Effector memory CD4-positive, alpha-beta T cell (primary cell): ENCODE measurements around the gene DHX58.
"Not testable (repeated sequence)": the region's sequence is repeated elsewhere in the genome, so short reads cannot be mapped to it uniquely, and the experiment has no call there.

Source experiments
- DNase-seq, 3 donors: peaks; one replicate each; pipeline ENCODE4 v3.0.0-alpha.2; 2020
- H3K27ac ChIP-seq: 2 replicates; pipeline ENCODE4 v1.7.0; 2013; ENCODE audit warnings: mild to moderate bottlenecking, low read length, moderate library complexity; ENCODE audit not compliant: insufficient read depth, poor library complexity, severe bottlenecking
- H3K27me3 ChIP-seq: replicated peaks from 2 replicates; pipeline ENCODE4 v1.7.0; 2013; ENCODE audit warnings: mild to moderate bottlenecking, low read length; ENCODE audit not compliant: insufficient read depth, control insufficient read depth, poor library complexity, severe bottlenecking
- H3K36me3 ChIP-seq: 2 replicates; pipeline ENCODE4 v1.7.0; 2013; ENCODE audit warnings: mild to moderate bottlenecking, low read length, moderate library complexity; ENCODE audit not compliant: control insufficient read depth, insufficient read depth
- H3K4me1 ChIP-seq: 2 replicates; pipeline ENCODE4 v1.7.0; 2013; ENCODE audit warnings: low read length, mild to moderate bottlenecking; ENCODE audit not compliant: control insufficient read depth, insufficient read depth, poor library complexity, severe bottlenecking
- H3K4me3 ChIP-seq: 2 replicates; pipeline ENCODE4 v1.7.0; 2013; ENCODE audit warnings: low read length, low read depth, mild to moderate bottlenecking; ENCODE audit not compliant: insufficient read depth, poor library complexity, severe bottlenecking
- H3K9me3 ChIP-seq: 2 replicates; pipeline ENCODE4 v1.7.0; 2013; ENCODE audit warnings: mild to moderate bottlenecking, low read length, moderate library complexity; ENCODE audit not compliant: control insufficient read depth
- total RNA-seq, 3 donors: gene quantifications; one replicate each; lab custom pipeline; 2026; lab: John Stamatoyannopoulos, UW

Gene DHX58
- total RNA-seq = 31.3 to 43.3 (median 37.8) reads per million in 3 donors

DNA sequence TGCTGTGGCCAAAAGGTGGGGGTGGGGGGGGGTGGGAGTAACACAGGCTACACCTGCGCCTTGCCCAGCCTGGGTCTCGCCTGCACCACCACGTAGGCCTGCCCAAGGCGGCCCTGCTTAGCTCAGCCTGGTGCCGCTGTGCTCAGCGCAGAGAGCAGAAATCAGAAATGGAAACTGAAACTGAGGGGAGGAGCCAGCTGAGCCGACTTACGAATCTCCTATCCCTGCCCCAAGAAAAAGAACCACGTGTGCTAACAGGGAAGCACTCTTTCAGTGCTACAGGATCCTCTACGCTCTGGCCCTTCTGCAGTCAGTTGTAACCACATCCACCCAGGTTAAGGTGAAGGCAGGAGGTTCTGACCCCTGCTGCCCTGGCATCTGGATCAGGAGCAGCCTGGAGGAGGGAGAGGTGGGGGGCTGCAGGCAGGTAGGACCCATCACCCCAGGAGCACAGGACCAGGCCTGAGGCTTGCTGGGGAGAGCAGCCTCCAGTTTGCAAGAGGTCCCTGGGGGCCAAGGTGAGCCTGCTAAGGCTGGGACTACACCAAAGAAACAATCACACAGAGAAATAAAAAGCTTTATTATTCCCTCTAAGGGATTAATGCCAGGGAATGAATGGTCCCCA is at the start of gene DHX58:
Gene DHX58, minus strand, starts transcription at position 163 of the 625 bp plus-strand sequence. CDS start 822 bp downstream, outside the sequence.
- peak; percentile 63 to 73 (median 67) for DNase-seq
- peaks cover 8% of the 10 kb centered on the region for H3K36me3 ChIP-seq
- H3K9me3 ChIP-seq = no peaks in the 10 kb centered on the region
- H3K27me3 ChIP-seq = no peaks in the 10 kb centered on the region
- peak within 1 kb of the TSS; percentile 44 for H3K4me3 ChIP-seq
- peaks cover 30% of the 10 kb centered on the region for H3K4me1 ChIP-seq
- H3K27ac ChIP-seq = peak within 1 kb of the TSS; percentile 82

DNA sequence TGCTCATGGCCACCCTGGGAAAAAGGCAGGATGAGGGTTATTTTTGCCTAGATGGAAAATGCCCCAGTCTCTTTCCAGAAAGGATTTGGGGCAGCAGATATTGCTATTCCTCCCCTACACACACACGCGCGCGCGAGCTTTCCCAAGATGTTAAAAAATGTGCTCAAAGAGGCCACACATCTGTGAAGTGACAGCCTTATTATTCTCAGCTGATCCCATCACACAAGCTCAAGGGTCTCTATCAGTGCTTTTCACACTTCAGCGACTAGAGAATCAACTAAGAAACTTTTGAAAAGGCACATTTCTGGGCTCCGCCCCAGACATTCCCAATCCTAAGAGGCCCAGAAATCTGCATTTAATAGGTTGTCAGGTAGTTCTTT is 48.0 kb upstream of the DHX58 start:
- DNase-seq = no peak
- H3K9me3 ChIP-seq = no peaks in the 10 kb centered on the region
- no peaks in the 10 kb centered on the region for H3K36me3 ChIP-seq
- H3K27ac ChIP-seq = no peak overlapping the region
- H3K27me3 ChIP-seq = no peaks in the 10 kb centered on the region
- no peak overlapping the region for H3K4me3 ChIP-seq
- H3K4me1 ChIP-seq = no peaks in the 10 kb centered on the region

DNA sequence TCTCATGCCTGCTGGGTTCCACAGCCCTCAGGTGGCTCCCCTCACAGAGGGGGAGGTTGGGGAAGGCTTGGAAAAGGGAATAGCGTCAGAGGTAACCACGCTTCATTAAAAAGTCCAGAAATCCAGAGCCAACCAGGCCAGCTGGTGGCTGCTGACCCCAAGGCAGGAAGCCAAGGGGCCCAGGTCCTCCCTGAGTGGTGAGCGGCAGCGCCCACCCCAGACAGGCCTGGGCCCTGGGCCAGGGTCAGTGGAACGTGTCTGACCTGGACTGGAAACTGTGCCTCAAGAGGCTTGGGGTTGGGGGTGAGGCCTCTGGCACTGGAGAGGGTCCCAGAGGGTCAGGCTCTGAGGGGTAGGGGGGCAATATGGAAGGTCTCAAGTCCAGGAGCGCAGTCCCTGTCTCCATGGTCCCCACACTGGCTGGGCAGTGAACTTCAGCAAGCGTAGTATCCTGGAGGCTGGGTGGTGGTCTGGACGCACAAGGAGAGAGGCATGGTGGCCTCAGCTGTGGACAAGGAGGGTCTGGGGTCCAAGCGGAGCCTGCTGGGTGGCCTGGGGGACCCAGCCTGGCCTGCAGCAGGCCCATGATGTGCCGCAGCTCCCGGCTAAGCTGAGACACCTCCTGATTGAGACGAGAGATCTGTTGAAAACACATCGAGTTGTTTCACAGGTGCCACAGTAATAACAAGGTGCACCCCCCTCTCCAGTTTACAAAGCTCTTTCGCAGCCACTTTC is 47.4 kb upstream of the DHX58 start:
- no peak overlapping the region for H3K27ac ChIP-seq
- no peaks in the 10 kb centered on the region for H3K36me3 ChIP-seq
- H3K4me3 ChIP-seq = no peak overlapping the region
- no peak for DNase-seq
- no peaks in the 10 kb centered on the region for H3K4me1 ChIP-seq
- H3K9me3 ChIP-seq = no peaks in the 10 kb centered on the region
- H3K27me3 ChIP-seq = no peaks in the 10 kb centered on the region

DNA sequence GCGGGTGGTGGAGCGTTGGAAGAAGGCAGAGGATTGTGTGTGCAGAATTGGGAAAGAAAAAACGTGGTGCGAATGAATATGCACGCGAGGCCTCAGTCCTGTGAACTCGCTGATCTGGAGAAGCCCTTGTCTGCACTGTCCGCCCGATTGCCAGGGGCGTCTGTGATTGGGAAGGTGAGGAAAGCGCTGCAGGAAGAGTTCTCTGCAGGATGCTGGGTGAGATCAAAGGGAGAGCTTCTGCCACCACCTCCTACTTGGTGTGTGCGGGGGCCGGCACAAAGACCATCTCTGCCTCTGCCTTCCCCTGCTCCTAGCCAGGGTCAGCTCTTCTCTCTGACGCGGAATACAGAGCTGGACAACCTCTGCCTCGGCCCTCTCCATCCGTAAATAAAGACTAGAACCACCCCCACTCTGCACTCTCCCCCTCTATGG is 43.1 kb upstream of the DHX58 start:
- Histone ChIP-seq H3K27me3 (no peaks in the 10 kb centered on the region), H3K4me3 (peak overlapping the region; percentile 96), H3K4me1 (peaks cover 11% of the 10 kb centered on the region), H3K27ac (no peak overlapping the region), H3K9me3 (no peaks in the 10 kb centered on the region), H3K36me3 (no peaks in the 10 kb centered on the region)
- no peak for DNase-seq

DNA sequence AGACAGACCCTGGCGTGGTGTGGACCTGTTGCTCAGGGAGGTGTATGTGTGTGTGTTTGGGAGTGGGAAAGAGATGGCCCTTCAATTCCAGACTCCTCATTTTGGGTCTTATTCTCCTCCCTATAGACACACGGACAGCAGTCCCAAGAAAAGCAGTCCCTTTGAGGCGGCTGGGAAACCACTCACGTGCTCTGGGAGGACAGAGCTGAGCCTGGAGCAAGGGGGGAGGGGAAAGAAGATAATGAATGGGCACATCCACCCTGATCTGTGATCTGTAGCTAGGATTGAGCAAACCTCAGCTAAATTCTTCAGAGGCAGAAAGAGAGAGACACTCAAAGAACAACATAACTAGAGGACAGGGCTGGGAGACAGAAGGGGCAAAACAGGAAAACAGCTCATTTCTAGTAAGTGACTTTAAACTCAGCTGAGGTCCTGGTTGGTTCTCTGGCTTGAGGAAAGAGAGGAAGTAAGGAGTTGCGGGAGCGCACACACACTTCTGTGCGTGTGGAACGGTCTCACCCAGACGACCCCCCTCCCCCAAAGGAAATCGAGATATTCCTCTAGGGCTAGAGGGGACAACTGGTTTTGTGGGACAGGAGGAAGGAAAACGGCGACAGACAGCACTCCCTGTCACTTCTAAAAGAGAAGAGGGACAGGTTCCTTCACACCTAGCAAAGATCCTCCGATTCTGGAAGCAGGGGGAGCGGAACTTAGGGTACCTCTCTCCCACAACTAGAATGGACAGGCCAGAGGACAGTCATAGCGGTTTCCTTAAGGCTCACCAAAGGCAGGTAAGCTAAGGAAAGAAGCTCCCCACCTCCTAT is 41.6 kb upstream of the DHX58 start:
- Histone ChIP-seq H3K4me3 (peak overlapping the region; percentile 96), H3K36me3 (no peaks in the 10 kb centered on the region), H3K4me1 (peaks cover 11% of the 10 kb centered on the region), H3K27me3 (no peaks in the 10 kb centered on the region), H3K27ac (peak overlapping the region; percentile 89), H3K9me3 (no peaks in the 10 kb centered on the region)
- DNase-seq = peak in 1 of 3 donors; percentile 2

DNA sequence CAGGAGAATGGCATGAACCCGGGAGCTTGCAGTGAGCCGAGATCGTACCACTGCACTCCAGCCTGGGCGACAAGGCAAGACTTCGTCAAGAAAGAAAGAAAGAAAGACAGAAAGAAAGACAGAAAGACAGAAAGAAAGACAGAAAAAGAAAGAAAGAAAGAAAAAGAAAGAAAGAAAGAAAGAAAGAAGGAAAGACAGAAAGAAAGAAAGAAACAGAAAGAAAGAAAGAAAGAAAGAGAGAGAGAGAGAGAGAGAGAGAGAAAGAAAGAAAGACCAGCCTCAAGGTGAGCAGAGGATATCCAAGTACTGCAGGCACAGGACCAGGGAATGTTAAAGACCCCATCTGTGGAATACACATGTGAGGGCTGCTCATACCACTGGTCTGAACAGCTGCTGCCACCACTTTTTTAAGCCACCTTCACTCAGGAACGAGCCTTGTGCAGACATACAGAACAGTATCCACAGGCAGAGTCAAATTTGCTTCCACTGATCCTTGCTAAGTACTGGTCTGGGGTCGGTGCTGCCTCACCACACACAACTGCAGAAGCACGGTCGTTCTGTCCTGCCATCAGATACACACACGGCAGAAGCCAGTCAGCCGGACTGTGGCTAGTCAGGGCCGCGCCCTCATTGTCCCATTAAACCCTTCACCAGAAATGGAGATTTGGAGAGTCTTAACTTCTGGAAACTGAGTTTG is 34.5 kb upstream of the DHX58 start:
- H3K27me3 ChIP-seq = no peaks in the 10 kb centered on the region
- H3K4me1 ChIP-seq = no peaks in the 10 kb centered on the region
- H3K4me3 ChIP-seq = no peak overlapping the region
- DNase-seq = no peak
- no peaks in the 10 kb centered on the region for H3K9me3 ChIP-seq
- H3K36me3 ChIP-seq = peaks cover 14% of the 10 kb centered on the region
- no peak overlapping the region for H3K27ac ChIP-seq

DNA sequence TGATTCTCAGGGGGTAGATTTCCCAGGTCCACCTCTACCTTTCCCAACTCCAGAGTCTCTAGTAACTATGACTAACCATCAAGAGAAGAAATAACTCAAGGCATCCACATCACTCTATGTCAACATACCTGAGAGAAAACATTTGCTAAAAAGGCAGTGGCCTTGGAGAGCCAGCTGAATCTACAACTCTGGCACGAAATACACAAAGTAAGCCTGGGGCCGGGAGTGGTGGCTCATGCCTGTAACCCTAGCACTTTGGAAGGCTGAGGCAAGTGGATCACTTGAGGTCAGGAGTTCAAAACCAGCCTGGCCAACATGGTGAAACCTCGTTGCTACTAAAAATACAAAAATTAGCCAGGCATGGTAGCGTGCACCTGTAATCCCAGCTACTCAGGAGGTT is 30.6 kb upstream of the DHX58 start:
- not testable (repeated sequence) for H3K4me3 ChIP-seq, H3K27me3 ChIP-seq, DNase-seq, H3K27ac ChIP-seq, H3K9me3 ChIP-seq, H3K4me1 ChIP-seq
- peaks cover 22% of the 10 kb centered on the region for H3K36me3 ChIP-seq

DNA sequence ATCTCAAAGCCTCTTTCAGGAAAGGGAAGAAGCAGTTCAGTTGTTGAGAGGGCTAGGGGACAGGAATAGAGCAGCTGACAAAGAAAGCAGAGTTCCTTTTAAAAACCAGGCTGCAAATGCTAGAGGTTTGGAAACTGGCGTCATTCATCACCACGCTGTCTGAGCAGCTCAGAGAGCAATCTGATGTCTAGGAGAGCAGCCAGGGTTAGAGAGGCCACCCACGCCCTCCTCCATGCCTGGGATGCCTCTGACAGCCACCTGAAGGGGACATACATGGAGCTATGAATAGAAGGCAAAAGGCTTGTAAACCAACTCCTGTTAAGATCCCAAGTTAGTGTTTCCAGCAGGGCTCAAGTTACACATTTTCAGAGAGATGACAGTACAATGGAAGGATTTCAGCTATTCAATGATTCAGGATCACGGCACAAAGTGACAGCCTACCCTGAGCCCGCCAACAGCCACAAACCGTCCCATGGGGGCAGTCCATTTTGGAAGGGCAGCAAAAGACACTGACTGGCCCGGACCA is 29.9 kb upstream of the DHX58 start:
- DNase-seq = no peak
- no peaks in the 10 kb centered on the region for H3K4me1 ChIP-seq
- no peak overlapping the region for H3K4me3 ChIP-seq
- peaks cover 22% of the 10 kb centered on the region for H3K36me3 ChIP-seq
- H3K27ac ChIP-seq = no peak overlapping the region
- H3K27me3 ChIP-seq = no peaks in the 10 kb centered on the region
- H3K9me3 ChIP-seq = no peaks in the 10 kb centered on the region

DNA sequence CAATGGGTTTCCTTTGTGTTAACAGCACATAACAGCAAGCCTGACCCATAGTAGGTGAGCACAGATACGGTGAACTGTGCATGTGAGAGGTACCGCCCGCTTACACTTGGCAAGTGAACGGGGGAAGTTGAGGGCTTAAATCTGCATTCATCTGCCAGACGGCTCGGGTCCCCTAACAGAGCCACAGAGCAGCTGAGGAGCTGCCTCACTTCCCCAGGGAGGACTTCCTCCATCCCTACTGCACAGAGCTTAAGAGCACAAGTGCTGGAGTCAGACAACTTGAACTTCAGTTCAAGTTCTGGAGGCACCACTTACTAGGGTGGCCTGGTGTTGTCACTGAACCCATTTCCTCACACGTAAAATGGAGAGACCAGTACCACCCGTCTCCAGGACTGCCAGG is 28.9 kb upstream of the DHX58 start:
- no peaks in the 10 kb centered on the region for H3K9me3 ChIP-seq
- H3K27ac ChIP-seq = no peak overlapping the region
- H3K4me1 ChIP-seq = no peaks in the 10 kb centered on the region
- no peak overlapping the region for H3K4me3 ChIP-seq
- H3K36me3 ChIP-seq = peaks cover 26% of the 10 kb centered on the region
- H3K27me3 ChIP-seq = no peaks in the 10 kb centered on the region
- DNase-seq = no peak
